Activated CD4-positive, alpha-beta T cell treated with anti-CD3 and anti-CD28 coated beads, Interleukin-2, amount 50 U/mL, for 4 hours (primary cell): ENCODE results near the gene ZNF154.

Experiments used
- DNase-seq, 2 experiments: peaks; one replicate each; pipeline ENCODE4 v3.0.0-alpha.2; 2020

The ZNF154 gene

GRCh38 chr19:57672466-57672865 is 36.5 kb downstream of the ZNF154 start:
- no peak for DNase-seq

- DNase-seq: no peak
These were observed 37.7 kb downstream of the ZNF154 start for GRCh38 chr19:57671124-57671895.

- no peak for DNase-seq
These were observed 40.4 kb downstream of the ZNF154 start, which contains the start of gene ZSCAN4 for GRCh38 chr19:57668635-57669034. Gene ZSCAN4 (plus strand): TSS chr19:57668935. CDS start chr19:57676146, 7,211 bp downstream.

- DNase-seq: no peak
These were observed 41.8 kb downstream of the ZNF154 start for GRCh38 chr19:57667228-57667627.

GRCh38 chr19:57665261-57665806 is 43.7 kb downstream of the ZNF154 start:
- no peak for DNase-seq

- no peak for DNase-seq
These were observed 44.5 kb downstream of the ZNF154 start for GRCh38 chr19:57664269-57665127.

GRCh38 chr19:57656346-57656745 is 52.7 kb downstream of the ZNF154 start:
- DNase-seq: no peak

- DNase-seq: no peak
These were observed 53.6 kb downstream of the ZNF154 start for GRCh38 chr19:57655443-57655842.

GRCh38 chr19:57653689-57654088 is 55.3 kb downstream of the ZNF154 start:
- DNase-seq: no peak

- DNase-seq: no peak
These were observed 57.4 kb downstream of the ZNF154 start for GRCh38 chr19:57651654-57651996.

GRCh38 chr19:57648331-57649003 is 60.5 kb downstream of the ZNF154 start:
- DNase-seq: no peak
